WTC11 (cell line): ENCODE data around the gene PCNA. TPM values are rescaled to one million over a fixed set of nuclear protein-coding genes. Genes with fewer than 3 reads are reported as not detected.
"Not testable (repeated sequence)": the region's sequence is repeated elsewhere in the genome, so short reads cannot be mapped to it uniquely, and the experiment has no call there.

Source experiments
- ATAC-seq: fragments of 200-7000 bp; cut with Tn5 transposase; 2 replicates; pipeline ENCODE4 v1.10.0; 2021; ENCODE audit warnings: mild to moderate bottlenecking, moderate library complexity
- CTCF ChIA-PET: fragments of 300-600 bp; sonication (Branson Sonifier 250); formaldehyde crosslinking; loops from one replicate; lab custom pipeline; 2021; ENCODE audit warnings: antibody characterized with exemption; lab: Charles Lee
- POLR2A ChIA-PET: fragments of 350-600 bp; sonication (Branson Sonifier 250); formaldehyde crosslinking; loops from one replicate; lab custom pipeline; 2021; ENCODE audit warnings: antibody characterized with exemption; lab: Charles Lee
- DNase-seq: peaks from one replicate; pipeline ENCODE4 v3.0.0; 2021; ENCODE audit warnings: low spot score
- H3K27ac Mint-ChIP-seq: 2 replicates; pipeline ENCODE4 v1.8.0; 2021; ENCODE audit warnings: mixed read lengths
- H3K27me3 Mint-ChIP-seq: 2 replicates; pipeline ENCODE4 v1.8.0; 2021; ENCODE audit warnings: low read depth, mild to moderate bottlenecking, moderate library complexity, mixed read lengths
- H3K36me3 Mint-ChIP-seq: 2 replicates; pipeline ENCODE4 v1.8.0; 2021; ENCODE audit warnings: mixed read lengths
- H3K4me1 Mint-ChIP-seq: 2 replicates; pipeline ENCODE4 v1.8.0; 2022; ENCODE audit warnings: mixed read lengths
- H3K4me3 Mint-ChIP-seq: 2 replicates; pipeline ENCODE4 v1.8.0; 2021; ENCODE audit warnings: mild to moderate bottlenecking, moderate library complexity, mixed read lengths
- H3K9me3 Mint-ChIP-seq: 2 replicates; pipeline ENCODE4 v1.8.0; 2021; ENCODE audit warnings: mixed read lengths
- AFF4 ChIP-seq: sonication (generic); formaldehyde crosslinking; IDR thresholded peaks from 2 replicates; pipeline ENCODE4 v1.8.1; 2023; ENCODE audit warnings: mild to moderate bottlenecking, missing genetic modification reagents, borderline replicate concordance
- CBFB ChIP-seq: sonication (generic); formaldehyde crosslinking; IDR thresholded peaks from 2 replicates; pipeline ENCODE4 v1.8.1; 2022; ENCODE audit warnings: mild to moderate bottlenecking, low read depth, missing genetic modification reagents
- CREB1 ChIP-seq: sonication (generic); formaldehyde crosslinking; IDR thresholded peaks from 2 replicates; pipeline ENCODE4 v1.8.0; 2023; ENCODE audit warnings: mild to moderate bottlenecking, missing genetic modification reagents
- CREM ChIP-seq: sonication (generic); formaldehyde crosslinking; IDR thresholded peaks from 2 replicates; pipeline ENCODE4 v1.8.1; 2022; ENCODE audit warnings: mild to moderate bottlenecking, missing genetic modification reagents, moderate library complexity
- GRHL2 ChIP-seq: fragments of 250-450 bp; sonication (Bioruptor Pico); IDR thresholded peaks from 2 replicates; pipeline ENCODE4 v1.8.0; 2022; ENCODE audit warnings: mild to moderate bottlenecking, moderate library complexity; ENCODE audit not compliant: insufficient replicate concordance, severe bottlenecking
- HMGA2 ChIP-seq: fragments of 250-450 bp; sonication (Bioruptor Pico); IDR thresholded peaks from 2 replicates; pipeline ENCODE4 v1.4.0; 2021; ENCODE audit warnings: mild to moderate bottlenecking, moderate library complexity
- JAZF1 ChIP-seq: fragments of 250-450 bp; sonication (Bioruptor Pico); IDR thresholded peaks from 2 replicates; pipeline ENCODE4 v1.9.0; 2021; ENCODE audit warnings: moderate library complexity, mild to moderate bottlenecking, inconsistent platforms
- RORB ChIP-seq: fragments of 250-450 bp; sonication (Bioruptor Pico); IDR thresholded peaks from 2 replicates; pipeline ENCODE4 v1.9.0; 2021; ENCODE audit warnings: mild to moderate bottlenecking
- SMAD4 ChIP-seq: sonication (generic); formaldehyde crosslinking; IDR thresholded peaks from 2 replicates; pipeline ENCODE4 v1.8.0; 2022; ENCODE audit warnings: mild to moderate bottlenecking, missing genetic modification reagents
- TCF7 ChIP-seq: sonication (generic); formaldehyde crosslinking; IDR thresholded peaks from 2 replicates; pipeline ENCODE4 v1.8.0; 2022; ENCODE audit warnings: mild to moderate bottlenecking, low read depth, missing genetic modification reagents, moderate library complexity
- ZNF121 ChIP-seq: sonication (generic); formaldehyde crosslinking; IDR thresholded peaks from 2 replicates; pipeline ENCODE4 v1.8.0; 2023; ENCODE audit warnings: missing genetic modification reagents
- ZNF138 ChIP-seq: sonication (generic); formaldehyde crosslinking; conservative IDR thresholded peaks from 2 replicates; pipeline ENCODE4 v1.8.1; 2022; ENCODE audit warnings: mild to moderate bottlenecking, moderate library complexity, missing genetic modification reagents
- ZNF423 ChIP-seq: fragments of 250-450 bp; sonication (Bioruptor Pico); IDR thresholded peaks from 2 replicates; pipeline ENCODE4 v2.1.2; 2022; ENCODE audit warnings: mild to moderate bottlenecking, moderate library complexity
- ZNF425 ChIP-seq: fragments of 250-450 bp; sonication (Bioruptor Pico); conservative IDR thresholded peaks from 2 replicates; pipeline ENCODE4 v1.9.0; 2021; ENCODE audit warnings: mild to moderate bottlenecking
- total RNA-seq: library from RNA; stranded (reverse); gene quantifications from 3 replicates; pipeline ENCODE4 v1.2.3, GENCODE V29; 2021
- TF ChIP-seq, protein P1 (sequence below): sonication (generic); formaldehyde crosslinking; IDR thresholded peaks from 2 replicates; pipeline ENCODE4 v1.8.0; 2022; ENCODE audit warnings: missing genetic modification reagents
- TF ChIP-seq, protein P2 (sequence below): fragments of 200-600 bp; IDR thresholded peaks from 2 replicates; pipeline ENCODE4 v1.8.0; 2022; ENCODE audit warnings: antibody characterized with exemption
- TF ChIP-seq, protein P3 (sequence below): fragments of 250-450 bp; sonication (Bioruptor Pico); IDR thresholded peaks from 2 replicates; pipeline ENCODE4 v1.9.0; 2021; ENCODE audit warnings: mild to moderate bottlenecking

The PCNA gene
- total RNA-seq, 1 experiment from 2014 or later = 262 TPM

DNA sequence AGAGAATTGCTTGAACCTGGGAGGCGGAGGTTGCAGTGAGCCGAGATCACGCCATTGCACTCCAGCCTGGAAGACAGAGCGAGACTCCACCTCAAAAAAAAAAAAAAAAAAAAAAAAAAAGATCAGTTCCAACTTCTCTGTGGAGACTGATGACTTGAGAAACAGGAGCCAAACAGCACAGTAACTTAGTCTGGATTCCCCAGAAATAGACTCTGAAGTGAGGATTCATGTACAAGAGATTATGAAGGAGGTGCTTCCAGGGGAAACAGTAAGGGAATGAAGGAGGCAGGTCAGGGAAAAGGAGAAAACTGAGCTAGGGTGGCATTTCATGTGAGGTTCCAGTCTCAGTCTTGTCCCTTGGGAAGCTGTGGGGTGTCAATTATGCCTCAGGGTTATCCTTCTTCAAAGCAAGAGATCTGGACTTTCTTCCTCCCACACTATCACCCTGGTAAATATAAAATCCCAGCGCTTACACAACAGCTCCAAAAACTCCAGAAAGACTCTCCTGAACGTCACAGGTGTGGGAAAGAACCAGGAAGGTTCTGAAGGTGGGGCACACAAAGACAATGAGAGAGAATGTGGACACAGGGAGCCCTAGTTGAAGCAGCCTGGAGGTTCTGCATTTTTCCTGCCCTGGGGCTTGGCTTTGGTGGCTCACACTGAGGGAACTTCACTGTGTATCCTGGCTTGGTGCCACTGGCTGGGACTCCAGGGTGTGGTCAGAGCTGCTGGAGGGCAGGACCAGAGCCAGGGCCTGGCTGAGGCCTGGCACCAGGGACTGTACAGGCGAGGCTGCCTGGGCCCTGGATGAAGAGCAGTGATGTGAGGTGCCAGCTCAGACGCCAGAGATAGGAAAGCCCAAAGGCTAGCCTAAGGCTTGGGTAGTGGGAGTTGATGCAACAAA is 46.8 kb downstream of the PCNA start (continued):
- no peak for TF ChIP-seq ZNF425 (CRISPR knock-in tag)
- TF ChIP-seq ZNF423 (CRISPR knock-in tag) = no peak
- no peak for TF ChIP-seq ZNF138 (CRISPR knock-in tag)
- TF ChIP-seq AFF4 = no peak

DNA sequence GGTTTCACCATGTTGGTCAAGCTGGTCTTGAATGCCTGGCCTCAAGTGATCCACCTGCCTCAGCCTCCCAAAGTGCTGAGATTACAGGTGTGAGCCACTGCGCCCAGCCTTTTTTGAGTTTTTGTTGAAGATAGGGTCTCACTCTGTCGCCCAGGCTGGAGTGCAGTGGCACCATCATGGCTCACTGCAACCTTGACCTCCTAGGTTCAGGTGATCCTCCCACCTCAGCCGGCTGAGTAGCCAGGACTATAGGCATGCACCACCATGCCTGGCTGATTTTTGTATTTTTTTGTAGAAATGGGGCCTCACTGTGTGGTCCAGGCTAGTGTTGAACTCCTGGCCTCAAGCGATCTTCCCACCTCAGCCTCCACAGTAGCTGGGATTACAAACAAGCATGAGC is 47.8 kb downstream of the PCNA start:
- H3K27me3 Mint-ChIP-seq, DNase-seq, POLR2A ChIA-PET, CTCF ChIA-PET, H3K27ac Mint-ChIP-seq, ATAC-seq, H3K36me3 Mint-ChIP-seq, H3K9me3 Mint-ChIP-seq, H3K4me3 Mint-ChIP-seq: not testable (repeated sequence)
- peaks cover 10% of the 10 kb centered on the region for H3K4me1 Mint-ChIP-seq

DNA sequence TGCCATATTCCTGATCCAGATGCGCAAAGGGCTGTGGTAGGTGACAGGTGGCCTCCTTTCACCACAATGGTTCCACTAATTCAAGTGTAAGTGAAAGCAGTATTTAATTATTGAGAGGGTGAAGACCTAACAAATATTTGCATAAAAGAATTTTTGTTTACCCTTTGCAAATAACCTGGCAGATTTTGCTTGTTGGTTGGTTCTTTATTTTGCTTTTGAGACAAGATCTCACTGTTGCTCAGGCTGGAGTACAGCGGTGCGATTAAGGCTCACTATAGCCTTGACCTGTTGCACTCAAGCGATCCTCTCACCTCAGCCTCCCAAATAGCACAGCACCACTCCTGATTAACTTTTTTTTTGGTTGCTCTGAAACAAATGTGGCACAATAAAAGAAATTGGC is 49.2 kb downstream of the PCNA start:
- no peak for ATAC-seq
- ChIA-PET POLR2A (no interaction called here), CTCF (interaction anchor here (1.3 kb wide), 1 partner anchor 330 kb away, joined by 3 read pairs; no protein-coding TSS in a partner anchor)
- no peak for DNase-seq
- Mint-ChIP-seq H3K27me3 (no peaks in the 10 kb centered on the region), H3K9me3 (no peaks in the 10 kb centered on the region), H3K27ac (no peak overlapping the region), H3K36me3 (no peaks in the 10 kb centered on the region), H3K4me1 (peaks cover 10% of the 10 kb centered on the region), H3K4me3 (no peak overlapping the region)
- no peak for TF ChIP-seq CBFB (CRISPR knock-in tag)
- TF ChIP-seq GRHL2 (CRISPR knock-in tag) = no peak
- no peak for TF ChIP-seq SMAD4 (CRISPR knock-in tag)
- TF ChIP-seq, protein P1, sequence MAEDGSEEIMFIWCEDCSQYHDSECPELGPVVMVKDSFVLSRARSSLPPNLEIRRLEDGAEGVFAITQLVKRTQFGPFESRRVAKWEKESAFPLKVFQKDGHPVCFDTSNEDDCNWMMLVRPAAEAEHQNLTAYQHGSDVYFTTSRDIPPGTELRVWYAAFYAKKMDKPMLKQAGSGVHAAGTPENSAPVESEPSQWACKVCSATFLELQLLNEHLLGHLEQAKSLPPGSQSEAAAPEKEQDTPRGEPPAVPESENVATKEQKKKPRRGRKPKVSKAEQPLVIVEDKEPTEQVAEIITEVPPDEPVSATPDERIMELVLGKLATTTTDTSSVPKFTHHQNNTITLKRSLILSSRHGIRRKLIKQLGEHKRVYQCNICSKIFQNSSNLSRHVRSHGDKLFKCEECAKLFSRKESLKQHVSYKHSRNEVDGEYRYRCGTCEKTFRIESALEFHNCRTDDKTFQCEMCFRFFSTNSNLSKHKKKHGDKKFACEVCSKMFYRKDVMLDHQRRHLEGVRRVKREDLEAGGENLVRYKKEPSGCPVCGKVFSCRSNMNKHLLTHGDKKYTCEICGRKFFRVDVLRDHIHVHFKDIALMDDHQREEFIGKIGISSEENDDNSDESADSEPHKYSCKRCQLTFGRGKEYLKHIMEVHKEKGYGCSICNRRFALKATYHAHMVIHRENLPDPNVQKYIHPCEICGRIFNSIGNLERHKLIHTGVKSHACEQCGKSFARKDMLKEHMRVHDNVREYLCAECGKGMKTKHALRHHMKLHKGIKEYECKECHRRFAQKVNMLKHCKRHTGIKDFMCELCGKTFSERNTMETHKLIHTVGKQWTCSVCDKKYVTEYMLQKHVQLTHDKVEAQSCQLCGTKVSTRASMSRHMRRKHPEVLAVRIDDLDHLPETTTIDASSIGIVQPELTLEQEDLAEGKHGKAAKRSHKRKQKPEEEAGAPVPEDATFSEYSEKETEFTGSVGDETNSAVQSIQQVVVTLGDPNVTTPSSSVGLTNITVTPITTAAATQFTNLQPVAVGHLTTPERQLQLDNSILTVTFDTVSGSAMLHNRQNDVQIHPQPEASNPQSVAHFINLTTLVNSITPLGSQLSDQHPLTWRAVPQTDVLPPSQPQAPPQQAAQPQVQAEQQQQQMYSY (CRISPR knock-in tag) = no peak

DNA sequence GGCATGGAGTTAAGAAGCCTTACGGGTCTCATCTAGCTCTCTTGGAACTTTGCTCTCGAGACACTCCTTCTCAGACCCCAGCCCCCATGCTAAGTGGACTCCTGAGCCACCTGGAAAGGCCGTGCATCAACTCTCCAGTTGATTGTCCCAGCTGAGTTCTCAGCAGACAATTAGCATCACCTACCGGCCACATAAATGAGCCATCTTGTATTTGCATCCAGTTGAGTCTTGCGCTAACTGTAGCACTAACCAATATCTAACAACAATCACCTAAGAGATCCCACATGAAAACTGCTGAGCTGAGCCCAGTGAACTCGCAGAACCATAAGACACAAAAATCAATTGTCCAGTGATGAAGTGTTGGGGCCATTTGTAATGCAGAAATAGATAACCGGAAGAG is 49.7 kb downstream of the PCNA start:
- ATAC-seq (no peak), DNase-seq (no peak)
- ChIA-PET POLR2A (no interaction called here), CTCF (interaction anchor here (1.3 kb wide), 1 partner anchor 330 kb away, joined by 3 read pairs; no protein-coding TSS in a partner anchor)
- H3K4me1 Mint-ChIP-seq = peaks cover 10% of the 10 kb centered on the region
- H3K36me3 Mint-ChIP-seq = no peaks in the 10 kb centered on the region
- H3K27me3 Mint-ChIP-seq = no peaks in the 10 kb centered on the region
- no peak overlapping the region for H3K4me3 Mint-ChIP-seq
- H3K27ac Mint-ChIP-seq = no peak overlapping the region
- no peaks in the 10 kb centered on the region for H3K9me3 Mint-ChIP-seq
- no peak for TF ChIP-seq CREM
- TF ChIP-seq JAZF1 (CRISPR knock-in tag) = no peak
- no peak for TF ChIP-seq HMGA2 (CRISPR knock-in tag)
- TF ChIP-seq CREB1 (CRISPR knock-in tag) = no peak
- no peak for TF ChIP-seq RORB
- TF ChIP-seq ZNF121 (CRISPR knock-in tag) = no peak
- TF ChIP-seq TCF7 (CRISPR knock-in tag) = no peak
- TF ChIP-seq, protein P2, sequence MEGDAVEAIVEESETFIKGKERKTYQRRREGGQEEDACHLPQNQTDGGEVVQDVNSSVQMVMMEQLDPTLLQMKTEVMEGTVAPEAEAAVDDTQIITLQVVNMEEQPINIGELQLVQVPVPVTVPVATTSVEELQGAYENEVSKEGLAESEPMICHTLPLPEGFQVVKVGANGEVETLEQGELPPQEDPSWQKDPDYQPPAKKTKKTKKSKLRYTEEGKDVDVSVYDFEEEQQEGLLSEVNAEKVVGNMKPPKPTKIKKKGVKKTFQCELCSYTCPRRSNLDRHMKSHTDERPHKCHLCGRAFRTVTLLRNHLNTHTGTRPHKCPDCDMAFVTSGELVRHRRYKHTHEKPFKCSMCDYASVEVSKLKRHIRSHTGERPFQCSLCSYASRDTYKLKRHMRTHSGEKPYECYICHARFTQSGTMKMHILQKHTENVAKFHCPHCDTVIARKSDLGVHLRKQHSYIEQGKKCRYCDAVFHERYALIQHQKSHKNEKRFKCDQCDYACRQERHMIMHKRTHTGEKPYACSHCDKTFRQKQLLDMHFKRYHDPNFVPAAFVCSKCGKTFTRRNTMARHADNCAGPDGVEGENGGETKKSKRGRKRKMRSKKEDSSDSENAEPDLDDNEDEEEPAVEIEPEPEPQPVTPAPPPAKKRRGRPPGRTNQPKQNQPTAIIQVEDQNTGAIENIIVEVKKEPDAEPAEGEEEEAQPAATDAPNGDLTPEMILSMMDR = no peak
- TF ChIP-seq, protein P3, sequence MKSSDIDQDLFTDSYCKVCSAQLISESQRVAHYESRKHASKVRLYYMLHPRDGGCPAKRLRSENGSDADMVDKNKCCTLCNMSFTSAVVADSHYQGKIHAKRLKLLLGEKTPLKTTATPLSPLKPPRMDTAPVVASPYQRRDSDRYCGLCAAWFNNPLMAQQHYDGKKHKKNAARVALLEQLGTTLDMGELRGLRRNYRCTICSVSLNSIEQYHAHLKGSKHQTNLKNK (CRISPR knock-in tag) = no peak
- TF ChIP-seq ZNF138 (CRISPR knock-in tag) = no peak
